ENCODE results near the gene CCDC142.

DNA sequence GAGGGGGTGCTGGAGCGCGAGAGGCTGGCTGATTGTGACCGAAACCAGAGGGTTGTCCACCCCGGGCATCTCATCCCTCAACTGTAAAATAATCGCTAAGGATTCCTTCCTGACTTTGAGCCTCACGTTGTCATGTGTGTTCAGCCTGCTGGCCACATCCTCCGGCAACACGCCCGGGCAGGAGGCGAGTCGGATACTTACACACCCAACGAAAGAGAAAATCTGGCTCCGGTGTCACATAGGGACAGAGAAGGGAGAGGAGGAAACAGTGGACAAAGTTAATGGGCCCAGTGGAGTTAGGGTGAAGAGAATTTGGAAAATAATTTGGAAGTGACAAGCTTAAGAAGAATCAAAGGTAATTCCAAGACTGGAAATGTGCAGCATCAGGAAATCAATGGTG is 33.9 kb upstream of the CCDC142 start:
- TF ChIP-seq, protein P1, sequence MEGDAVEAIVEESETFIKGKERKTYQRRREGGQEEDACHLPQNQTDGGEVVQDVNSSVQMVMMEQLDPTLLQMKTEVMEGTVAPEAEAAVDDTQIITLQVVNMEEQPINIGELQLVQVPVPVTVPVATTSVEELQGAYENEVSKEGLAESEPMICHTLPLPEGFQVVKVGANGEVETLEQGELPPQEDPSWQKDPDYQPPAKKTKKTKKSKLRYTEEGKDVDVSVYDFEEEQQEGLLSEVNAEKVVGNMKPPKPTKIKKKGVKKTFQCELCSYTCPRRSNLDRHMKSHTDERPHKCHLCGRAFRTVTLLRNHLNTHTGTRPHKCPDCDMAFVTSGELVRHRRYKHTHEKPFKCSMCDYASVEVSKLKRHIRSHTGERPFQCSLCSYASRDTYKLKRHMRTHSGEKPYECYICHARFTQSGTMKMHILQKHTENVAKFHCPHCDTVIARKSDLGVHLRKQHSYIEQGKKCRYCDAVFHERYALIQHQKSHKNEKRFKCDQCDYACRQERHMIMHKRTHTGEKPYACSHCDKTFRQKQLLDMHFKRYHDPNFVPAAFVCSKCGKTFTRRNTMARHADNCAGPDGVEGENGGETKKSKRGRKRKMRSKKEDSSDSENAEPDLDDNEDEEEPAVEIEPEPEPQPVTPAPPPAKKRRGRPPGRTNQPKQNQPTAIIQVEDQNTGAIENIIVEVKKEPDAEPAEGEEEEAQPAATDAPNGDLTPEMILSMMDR (IDR thresholded peaks at IDR 0.05) = no peak
- no peak for TF ChIP-seq POLR2A (IDR thresholded peaks at IDR 0.05)
